ENCODE data around the gene MYO5A.

- no peak for TF ChIP-seq CTCF (conservative IDR thresholded peaks at IDR 0.05 in 1 of 2, IDR thresholded peaks at IDR 0.05 in 1 of 2; ENCODE audit: low read depth in 1 of 2, low read length in 2 of 2)
- TF ChIP-seq EZH2 (IDR thresholded peaks at IDR 0.05; ENCODE audit: low read length, missing control alignments), result no peak
These were observed 237.5 kb downstream of the MYO5A start for GRCh38 chr15:52291204-52291603.

Data from fibroblast of lung (primary cell).